H1 (cell line): ENCODE results near the gene CYB561D2. TPM values are rescaled to one million over a fixed set of nuclear protein-coding genes. Genes with fewer than 3 reads are reported as not detected.

Experiments
- CTCF ChIA-PET: fragments of 300-600 bp; sonication (Branson Sonifier 250); formaldehyde crosslinking; loops from one replicate; lab custom pipeline; 2021; ENCODE audit not compliant: partially characterized antibody; lab: Charles Lee
- POLR2A ChIA-PET: fragments of 300-600 bp; sonication (Branson Sonifier 250); formaldehyde crosslinking; loops from one replicate; lab custom pipeline; 2021; ENCODE audit warnings: inconsistent platforms; ENCODE audit not compliant: partially characterized antibody; lab: Charles Lee
- DNase-seq, 2 experiments: peaks; one replicate each; pipeline versions ENCODE4 v3.0.0 to v3.0.0-alpha.2; 2010 to 2022; ENCODE audit warnings: low spot score in 2 of 2, low read depth in 1 of 2, mixed read lengths in 1 of 2
- FAIRE-seq: peaks from 2 replicates; lab custom pipeline; 2011; peaks lifted over from hg19 to GRCh38; lab: Jason Lieb, UNC
- H2AFZ ChIP-seq: 2 replicates; pipeline ENCODE4 v1.8.1; 2012; ENCODE audit warnings: low read length, inconsistent platforms
- H2AK5ac ChIP-seq: 2 replicates; pipeline ENCODE4 v1.6.1; 2013; ENCODE audit warnings: low read depth, low read length
- H2BK120ac ChIP-seq: replicated peaks from 2 replicates; pipeline ENCODE3; 2013; ENCODE audit warnings: low read depth, low read length, inconsistent platforms
- H2BK12ac ChIP-seq: 2 replicates; pipeline ENCODE4 v1.6.1; 2013; ENCODE audit warnings: low read depth, low read length
- H2BK15ac ChIP-seq: 2 replicates; pipeline ENCODE4 v1.6.1; 2013; ENCODE audit warnings: low read length
- H2BK20ac ChIP-seq: 2 replicates; pipeline ENCODE4 v1.6.1; 2013; ENCODE audit warnings: low read length
- H2BK5ac ChIP-seq: 2 replicates; pipeline ENCODE4 v1.6.1; 2013; ENCODE audit warnings: low read depth, low read length
- H3K14ac ChIP-seq: 2 replicates; pipeline ENCODE4 v1.6.1; 2013; ENCODE audit warnings: inconsistent platforms; ENCODE audit not compliant: insufficient read length
- H3K18ac ChIP-seq: 2 replicates; pipeline ENCODE4 v1.6.1; 2013; ENCODE audit warnings: low read length; ENCODE audit errors: extremely low read depth
- H3K23ac ChIP-seq: 2 replicates; pipeline ENCODE4 v1.6.1; 2013; ENCODE audit warnings: inconsistent platforms; ENCODE audit not compliant: insufficient read length
- H3K23me2 ChIP-seq: 2 replicates; pipeline ENCODE4 v1.6.1; 2013; ENCODE audit warnings: low read depth, low read length
- H3K27ac ChIP-seq: 2 replicates; pipeline ENCODE4 v1.6.1; 2011; ENCODE audit warnings: low read depth, low read length, inconsistent platforms
- H3K27me3 ChIP-seq, 4 experiments: replicated peaks in 1 of 4; 1 replicate in 1 of 4; 2 replicates in 3 of 4; pipeline versions ENCODE4 v1.6.1 to v1.8.1; 2011 to 2013; ENCODE audit warnings: low read length in 3 of 4, mild to moderate bottlenecking in 3 of 4, inconsistent platforms in 2 of 4, mixed read lengths in 2 of 4, moderate library complexity in 1 of 4; ENCODE audit not compliant: control insufficient read depth in 3 of 4, insufficient read depth in 3 of 4; ENCODE audit errors: extremely low read depth in 1 of 4
- H3K36me3 ChIP-seq, 4 experiments: 2 replicates each; pipeline versions ENCODE4 v1.6.1 to v1.8.1; 2011 to 2013; ENCODE audit warnings: mild to moderate bottlenecking in 4 of 4, low read length in 3 of 4, moderate library complexity in 2 of 4, control low read depth in 1 of 4, inconsistent platforms in 1 of 4; ENCODE audit not compliant: insufficient read depth in 4 of 4, control insufficient read depth in 2 of 4
- H3K4ac ChIP-seq: replicated peaks from 2 replicates; pipeline ENCODE3; 2013; ENCODE audit warnings: low read length, low read depth, mixed read lengths, inconsistent platforms; ENCODE audit not compliant: insufficient read length
- H3K4me1 ChIP-seq, 4 experiments: replicated peaks in 1 of 4; 1 replicate in 1 of 4; 2 replicates in 3 of 4; pipeline versions ENCODE4 v1.6.1 to v1.8.1; 2011 to 2013; ENCODE audit warnings: low read length in 3 of 4, inconsistent platforms in 2 of 4, mixed read lengths in 1 of 4; ENCODE audit not compliant: insufficient read depth in 4 of 4, control insufficient read depth in 3 of 4
- H3K4me2 ChIP-seq, 2 experiments: 2 replicates each; pipeline versions ENCODE4 v1.6.1 to v1.8.1; 2011 to 2013; ENCODE audit warnings: low read depth in 2 of 2, low read length in 2 of 2, control low read depth in 1 of 2, inconsistent platforms in 1 of 2, mild to moderate bottlenecking in 1 of 2; ENCODE audit not compliant: insufficient read depth in 1 of 2
- H3K4me3 ChIP-seq, 4 experiments: fragments of 200-600, 300-600 bp in 1 of 4; sonication (generic), shearing (Covaris generic), sonication (Bioruptor Twin) in 1 of 4; 2 replicates each; pipeline versions ENCODE4 v1.5.1 to v1.8.1; 2011 to 2016; ENCODE audit warnings: low read length in 4 of 4, low read depth in 3 of 4, control low read depth in 2 of 4, inconsistent platforms in 2 of 4, mild to moderate bottlenecking in 2 of 4, mixed read lengths in 1 of 4, moderate library complexity in 1 of 4; ENCODE audit not compliant: insufficient read depth in 2 of 4; ENCODE audit errors: extremely low read depth in 1 of 4
- H3K56ac ChIP-seq: replicated peaks from 2 replicates; pipeline ENCODE3; 2013; ENCODE audit warnings: low read depth, mild to moderate bottlenecking, mixed read lengths, low read length, inconsistent platforms; ENCODE audit not compliant: insufficient read length
- H3K79me1 ChIP-seq: 2 replicates; pipeline ENCODE4 v1.6.1; 2013; ENCODE audit warnings: low read depth, low read length, control low read depth
- H3K79me2 ChIP-seq, 2 experiments: 2 replicates each; pipeline versions ENCODE4 v1.6.1 to v1.8.1; 2012 to 2013; ENCODE audit warnings: low read length in 2 of 2, mild to moderate bottlenecking in 2 of 2, inconsistent platforms in 1 of 2; ENCODE audit not compliant: insufficient read depth in 2 of 2, control insufficient read depth in 1 of 2
- H3K9ac ChIP-seq, 4 experiments: replicated peaks in 1 of 4; 1 replicate in 1 of 4; 2 replicates in 3 of 4; pipeline versions ENCODE4 v1.6.1 to v1.8.1; 2011 to 2013; ENCODE audit warnings: low read depth in 3 of 4, low read length in 3 of 4, control low read depth in 2 of 4, mild to moderate bottlenecking in 2 of 4, moderate library complexity in 2 of 4, inconsistent platforms in 1 of 4; ENCODE audit errors: extremely low read depth in 1 of 4
- H3K9me3 ChIP-seq, 2 experiments: 2 replicates each; pipeline versions ENCODE4 v1.6.1 to v1.8.1; 2012 to 2013; ENCODE audit warnings: mild to moderate bottlenecking in 2 of 2, moderate library complexity in 2 of 2, control low read depth in 1 of 2, inconsistent platforms in 1 of 2, low read depth in 1 of 2, low read length in 1 of 2, mixed read lengths in 1 of 2; ENCODE audit not compliant: insufficient read depth in 2 of 2
- H4K20me1 ChIP-seq, 2 experiments: replicated peaks in 1 of 2; 2 replicates each; pipeline versions ENCODE3 to v1.8.1; 2011 to 2013; ENCODE audit warnings: inconsistent platforms in 2 of 2, low read length in 2 of 2, mild to moderate bottlenecking in 1 of 2; ENCODE audit not compliant: insufficient read depth in 2 of 2, control insufficient read depth in 1 of 2
- H4K5ac ChIP-seq: 2 replicates; pipeline ENCODE4 v1.6.1; 2013; ENCODE audit warnings: low read length, low read depth, mixed read lengths, inconsistent platforms; ENCODE audit not compliant: insufficient read length
- H4K8ac ChIP-seq: 2 replicates; pipeline ENCODE4 v1.8.0; 2013; ENCODE audit warnings: mild to moderate bottlenecking, moderate library complexity, low read length, inconsistent platforms; ENCODE audit not compliant: insufficient read depth; ENCODE audit errors: extremely low read depth
- H4K91ac ChIP-seq: replicated peaks from 2 replicates; pipeline ENCODE3; 2013; ENCODE audit warnings: low read length, mixed read lengths, inconsistent platforms; ENCODE audit not compliant: insufficient read length
- EGR1 ChIP-seq: IDR thresholded peaks from 2 replicates; pipeline ENCODE4 v1.6.1; 2011; ENCODE audit warnings: low read depth, low read length, borderline replicate concordance
- KDM1A ChIP-seq: fragments of 200-600, 300-600 bp; sonication (generic); IDR thresholded peaks from 2 replicates; pipeline ENCODE4 v1.7.1; 2016; ENCODE audit warnings: mild to moderate bottlenecking, low read length, borderline replicate concordance
- SRF ChIP-seq: IDR thresholded peaks from 2 replicates; pipeline ENCODE4 v1.6.1; 2011; ENCODE audit warnings: mild to moderate bottlenecking, low read depth, low read length, moderate library complexity
- WGBS, 2 experiments: shearing (Covaris generic) in 1 of 2; methylation state at CpG; one replicate each; pipeline versions ENCODE4 v1.1.6 to v1.1.7; 2013 to 2015; ENCODE audit warnings: low lambda C conversion rate in 2 of 2, mixed read lengths in 2 of 2, inconsistent platforms in 1 of 2, low coverage in 1 of 2, missing lambda C conversion rate in 1 of 2; ENCODE audit not compliant: insufficient replicate concordance in 2 of 2, insufficient coverage in 1 of 2, insufficient read length in 1 of 2; ENCODE audit errors: extremely low coverage in 1 of 2, missing lambda C conversion rate in 1 of 2; 5-methylcytosine and 5-hydroxymethylcytosine counted together
- polyA plus RNA-seq, 7 experiments: library from polyadenylated mRNA; depleted of rRNA in 3 of 7; stranded (reverse) in 5 of 7; unstranded in 2 of 7; fragments of >200 nt in 5 of 7; fragments of 200-250 nt in 2 of 7; gene quantifications; 1 replicate in 5 of 7; 2 replicates in 1 of 7; 4 replicates in 1 of 7; pipeline versions ENCODE4 v1.2.1 to v1.2.3, GENCODE V29; 2011 to 2013; ENCODE audit warnings: missing spikeins in 2 of 7, mixed read lengths in 2 of 7
- total RNA-seq: library from RNA; stranded (reverse); fragmentation: NEBNext Ultra II Directional; extraction: Animal tissue kit (Norgen Biotek cat#: 25700); gene quantifications from 2 replicates; pipeline ENCODE4 v1.2.1, GENCODE V29; 2021

CYB561D2 gene
- total and polyA plus RNA-seq, 2 of the 8 experiments (the other 6 are each of a cell fraction or from before 2014, with no cell fraction given), result 9.8 to 34.0 TPM

DNA sequence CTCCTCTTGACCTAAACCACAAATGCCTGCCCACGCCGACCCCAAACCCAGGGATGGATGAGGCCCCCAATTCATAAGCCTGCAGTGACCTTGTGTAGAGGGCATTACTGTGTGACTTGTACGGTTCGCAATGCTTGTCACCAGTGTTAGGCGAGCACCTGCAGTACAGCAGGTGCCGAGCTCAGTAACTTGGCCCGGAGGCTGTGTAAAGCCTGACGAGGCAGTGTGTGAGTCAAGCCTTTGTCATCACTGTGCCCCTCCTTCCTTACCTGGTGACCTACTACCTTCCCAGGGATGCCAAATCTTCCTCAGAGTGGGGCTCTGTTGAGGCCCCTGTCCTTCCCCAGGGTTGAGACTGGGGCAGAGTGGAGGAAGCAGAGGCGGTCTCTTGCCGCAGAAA, 45.8 kb downstream of the CYB561D2 start:
- ChIA-PET POLR2A (interaction anchor here (0.7 to 0.9 kb wide), 2 partner anchors 23 to 97 kb away, joined by 3 read pairs; no protein-coding TSS in a partner anchor), CTCF (interaction anchor here (0.6 to 5.3 kb wide), 10 partner anchors 10 to 218 kb away, joined by 3 to 19 read pairs (median 4); no protein-coding TSS in a partner anchor)
- FAIRE-seq, result no peak

More for the DNA sequence above, 45.8 kb downstream of the CYB561D2 start:
- Histone ChIP-seq H2BK12ac (no peak overlapping the region), H3K4me2 (no peak overlapping the region), H3K4me1 (no peaks in the 10 kb centered on the region), H2BK5ac (no peak overlapping the region), H4K5ac (no peak overlapping the region), H4K8ac (no peak overlapping the region), H4K91ac (no peak overlapping the region), H3K9me3 (no peaks in the 10 kb centered on the region), H2AK5ac (no peak overlapping the region), H2BK15ac (no peak overlapping the region), H3K4me3 (no peak overlapping the region), H4K20me1 (peaks cover 0 to 8% of the 10 kb centered on the region in 2 experiments), H3K27ac (no peak overlapping the region), H2AFZ (no peak overlapping the region), H3K79me1 (no peaks in the 10 kb centered on the region), H2BK120ac (no peak overlapping the region), H3K36me3 (no peaks in the 10 kb centered on the region), H3K9ac (no peak overlapping the region), H3K56ac (no peak overlapping the region), H3K4ac (no peak overlapping the region), H3K23me2 (no peaks in the 10 kb centered on the region), H3K23ac (no peak overlapping the region), H2BK20ac (no peak overlapping the region), H3K14ac (no peak overlapping the region), H3K79me2 (no peaks in the 10 kb centered on the region), H3K18ac (no peak overlapping the region), H3K27me3 (peaks cover 0 to 5% (median 0%) of the 10 kb centered on the region in 4 experiments; a peak in 1 of 7 replicates)
- TF ChIP-seq SRF (no peak), KDM1A (no peak), EGR1 (no peak)
- no peak for DNase-seq
- WGBS, 2 experiments, result 86% methylated on average over 10 of the region's 10 CpGs; no CpG with 5 or more reads in 1 of the 2 experiments
